Hematopoietic multipotent progenitor cell treated with erythropoietin and hydrocortisone succinate and interleukin-3 and kit ligand, for 6 days (in vitro differentiated cells): ENCODE results near the gene OBSCN.
A peak's percentile ranks its signal among the peaks of the same experiment; 100 is the strongest.
"Not testable (repeated sequence)": the region's sequence is repeated elsewhere in the genome, so short reads cannot be mapped to it uniquely, and the experiment has no call there.

Experiments used
- DNase-seq: peaks from one replicate; pipeline ENCODE4 v3.0.0-alpha.2; 2015

OBSCN gene

DNA sequence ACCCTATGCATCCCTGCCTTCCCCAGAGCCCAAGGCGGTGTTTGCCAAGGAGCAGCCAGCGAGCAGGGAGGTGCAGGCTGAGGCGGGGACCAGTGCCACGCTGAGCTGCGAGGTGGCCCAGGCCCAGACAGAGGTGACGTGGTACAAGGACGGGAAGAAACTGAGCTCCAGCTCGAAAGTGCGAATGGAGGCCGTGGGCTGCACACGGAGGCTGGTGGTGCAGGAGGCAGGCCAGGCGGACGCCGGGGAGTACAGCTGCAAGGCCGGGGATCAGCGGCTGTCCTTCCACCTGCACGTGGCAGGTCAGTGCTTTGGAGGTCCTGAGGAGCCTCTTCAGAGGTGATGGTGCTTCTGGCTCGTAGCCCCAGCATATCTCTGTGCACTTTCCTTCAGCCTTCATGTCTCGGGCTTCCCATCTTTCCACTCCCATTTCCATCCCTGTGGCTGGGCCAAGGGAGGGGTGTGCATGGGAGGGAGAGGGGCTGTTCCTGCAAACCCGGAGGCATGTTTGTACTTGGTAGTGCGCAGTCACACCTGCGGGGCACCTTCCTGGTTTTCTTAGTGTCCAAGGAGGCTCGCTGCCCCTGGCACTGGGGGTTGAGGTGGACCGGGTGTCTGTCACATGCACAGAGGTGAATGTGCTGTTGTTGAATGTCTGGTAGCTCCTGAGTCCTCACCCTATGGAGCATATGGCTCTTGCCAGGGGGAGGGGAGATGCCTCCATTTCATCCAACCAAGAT, 56.4 kb downstream of the OBSCN start:
- no peak for DNase-seq

DNA sequence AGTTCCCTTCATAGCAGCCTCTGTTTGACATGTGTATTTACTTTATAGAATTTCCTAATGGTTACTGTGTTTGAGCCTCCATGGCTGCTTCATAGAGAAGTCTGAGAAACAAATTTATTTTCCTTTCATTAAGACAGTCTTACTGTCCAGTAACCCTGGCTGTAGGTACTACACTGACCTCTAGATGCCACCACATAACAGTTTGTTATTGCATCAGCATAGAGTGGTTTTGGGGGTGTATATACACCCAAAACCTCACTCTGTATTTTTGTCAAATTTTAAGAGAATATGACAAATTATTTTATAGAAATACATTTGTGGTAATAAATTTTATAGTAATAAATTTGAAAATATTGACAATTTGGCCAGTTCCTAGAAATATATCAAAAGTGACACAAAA, 57.3 kb downstream of the OBSCN start:
- DNase-seq: peak; percentile 48

DNA sequence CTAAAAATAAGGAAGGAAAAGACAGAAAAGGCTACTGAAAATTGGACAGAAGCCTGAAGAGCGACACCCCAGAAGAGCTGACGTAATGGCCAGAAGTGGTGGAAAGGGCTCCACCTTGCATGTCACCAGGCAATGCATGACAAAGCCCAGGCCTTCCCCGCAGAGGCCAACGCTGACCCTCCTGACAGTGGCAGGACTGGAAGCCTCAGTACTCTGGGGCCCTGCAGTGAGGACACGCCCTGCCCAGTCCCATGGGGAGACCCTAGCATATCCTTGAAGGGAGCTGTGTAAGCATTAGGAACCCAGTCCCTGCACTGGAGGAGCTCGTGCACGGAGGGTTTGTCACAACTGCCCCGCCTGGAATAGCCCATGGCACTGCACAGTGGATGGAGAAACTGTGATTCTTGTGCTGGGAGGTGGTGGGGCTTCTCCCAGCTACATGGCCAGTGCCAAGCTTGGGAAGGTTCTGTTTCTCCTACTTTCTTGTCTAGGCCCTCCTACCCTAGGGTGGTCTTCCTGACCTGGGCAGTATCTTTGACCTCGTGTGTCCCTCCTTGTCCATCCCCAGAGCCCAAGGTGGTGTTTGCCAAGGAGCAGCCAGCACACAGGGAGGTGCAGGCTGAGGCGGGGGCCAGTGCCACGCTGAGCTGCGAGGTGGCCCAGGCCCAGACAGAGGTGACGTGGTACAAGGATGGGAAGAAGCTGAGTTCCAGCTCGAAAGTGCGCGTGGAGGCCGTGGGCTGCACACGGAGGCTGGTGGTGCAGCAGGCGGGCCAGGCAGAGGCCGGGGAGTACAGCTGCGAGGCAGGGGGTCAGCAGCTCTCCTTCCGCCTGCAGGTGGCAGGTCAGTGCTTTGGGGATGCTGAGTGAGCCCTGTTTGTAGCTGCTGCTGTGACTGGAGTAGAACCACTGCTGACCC, 60.4 kb downstream of the OBSCN start:
- no peak for DNase-seq

DNA sequence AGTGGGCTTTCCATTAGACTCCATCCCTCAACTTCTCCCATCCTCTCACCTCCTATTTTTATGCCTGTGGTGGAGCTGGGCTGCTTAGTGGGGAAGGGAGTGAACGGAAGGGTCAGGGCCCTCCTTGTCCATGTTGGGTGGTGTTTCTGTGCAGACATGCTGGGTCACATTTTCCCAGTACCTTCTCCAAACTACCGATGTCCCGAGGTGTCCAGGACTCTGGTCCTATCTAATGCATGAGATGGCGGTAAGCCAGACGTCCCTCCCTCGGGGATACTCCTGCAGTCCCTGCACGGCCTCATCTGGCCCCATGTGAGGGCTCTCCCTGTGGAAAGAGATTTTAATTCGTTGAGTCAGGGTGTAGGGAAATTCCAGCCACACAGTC, 61.0 kb downstream of the OBSCN start:
- DNase-seq: no peak

DNA sequence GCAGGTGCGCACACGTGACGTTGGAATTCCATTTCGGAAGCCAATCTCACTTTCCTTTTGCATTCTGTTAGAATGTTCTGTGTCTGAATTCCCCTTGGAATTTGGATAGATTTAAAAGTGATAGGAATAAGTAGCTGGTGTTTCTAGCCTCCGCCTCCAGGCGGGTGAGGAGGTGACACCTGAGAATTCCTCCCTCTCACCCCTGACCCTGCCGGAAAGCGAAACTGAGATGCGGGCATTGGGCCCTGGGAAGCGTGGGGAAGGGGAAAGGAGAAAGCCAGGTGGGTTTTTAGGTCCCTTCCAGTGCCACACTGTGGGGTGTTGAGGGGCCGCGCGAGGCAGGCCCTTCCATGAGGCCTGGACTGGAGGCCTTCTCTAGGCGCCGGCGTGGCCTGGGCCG, 61.6 kb downstream of the OBSCN start:
- not testable (repeated sequence) for DNase-seq

DNA sequence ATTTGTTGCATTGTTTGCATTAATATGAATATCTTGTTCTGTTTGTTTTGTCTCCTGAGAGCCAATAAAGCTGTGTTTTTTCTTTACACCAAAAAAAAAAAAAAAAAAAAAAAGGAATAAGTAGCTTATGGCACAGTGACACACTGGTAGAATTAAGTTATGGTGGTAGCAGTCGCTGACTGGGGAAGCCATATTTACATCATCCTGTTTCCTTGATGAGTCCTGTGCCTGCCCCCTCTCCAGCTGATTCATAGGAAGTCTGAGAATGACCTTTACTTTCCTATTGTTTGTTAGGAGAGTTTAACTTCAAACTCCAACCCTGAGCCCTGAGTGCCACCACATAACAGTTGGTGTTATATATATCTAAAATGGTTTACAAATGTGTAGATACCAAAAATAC, 62.2 kb downstream of the OBSCN start:
- no peak for DNase-seq

DNA sequence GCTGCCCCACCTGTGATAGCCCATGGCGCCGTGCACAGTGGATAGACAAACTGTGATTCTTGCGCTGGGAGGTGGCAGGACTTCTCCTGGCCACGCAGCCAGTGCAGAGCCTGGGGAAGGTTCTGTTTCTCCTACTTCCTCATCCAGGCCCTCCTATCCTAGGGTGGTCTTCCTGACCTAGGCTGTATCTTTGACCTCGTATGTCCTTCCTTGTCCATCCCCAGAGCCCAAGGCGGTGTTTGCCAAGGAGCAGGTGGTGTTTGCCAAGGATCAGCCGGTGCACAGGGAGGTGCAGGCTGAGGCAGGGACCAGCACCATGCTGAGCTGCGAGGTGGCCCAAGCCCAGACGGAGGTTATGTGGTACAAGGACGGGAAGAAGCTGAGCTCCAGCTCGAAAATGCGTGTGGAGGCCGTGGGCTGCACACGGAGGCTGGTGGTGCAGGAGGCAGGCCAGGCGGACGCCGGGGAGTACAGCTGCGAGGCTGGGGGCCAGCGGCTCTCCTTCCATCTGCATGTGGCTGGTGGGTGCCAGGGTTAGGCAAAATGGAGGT, 63.9 kb downstream of the OBSCN start:
- DNase-seq: no peak

DNA sequence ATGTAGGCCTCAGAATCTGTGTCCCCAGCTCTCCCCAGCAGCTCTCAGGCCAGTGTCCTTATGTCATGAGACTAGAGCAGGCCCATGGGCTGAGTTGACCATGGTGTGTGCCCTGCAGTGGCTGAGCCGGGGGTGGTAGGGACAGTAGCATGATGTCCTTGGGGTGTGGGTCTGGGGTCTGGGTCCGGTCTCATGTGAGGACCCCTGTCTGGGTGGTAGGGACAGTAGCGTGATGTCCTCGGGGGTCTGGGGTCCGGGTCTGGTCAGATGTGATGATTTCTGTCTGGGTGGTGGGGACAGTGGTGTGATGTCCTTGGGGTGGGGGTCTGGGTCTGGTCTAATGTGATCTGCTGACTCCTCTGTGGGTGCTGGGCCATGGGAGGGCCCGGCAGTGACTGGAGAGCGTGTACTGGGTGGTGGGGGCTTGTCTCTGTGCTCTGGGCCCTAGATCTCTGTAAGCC, 64.5 kb downstream of the OBSCN start:
- DNase-seq: no peak

DNA sequence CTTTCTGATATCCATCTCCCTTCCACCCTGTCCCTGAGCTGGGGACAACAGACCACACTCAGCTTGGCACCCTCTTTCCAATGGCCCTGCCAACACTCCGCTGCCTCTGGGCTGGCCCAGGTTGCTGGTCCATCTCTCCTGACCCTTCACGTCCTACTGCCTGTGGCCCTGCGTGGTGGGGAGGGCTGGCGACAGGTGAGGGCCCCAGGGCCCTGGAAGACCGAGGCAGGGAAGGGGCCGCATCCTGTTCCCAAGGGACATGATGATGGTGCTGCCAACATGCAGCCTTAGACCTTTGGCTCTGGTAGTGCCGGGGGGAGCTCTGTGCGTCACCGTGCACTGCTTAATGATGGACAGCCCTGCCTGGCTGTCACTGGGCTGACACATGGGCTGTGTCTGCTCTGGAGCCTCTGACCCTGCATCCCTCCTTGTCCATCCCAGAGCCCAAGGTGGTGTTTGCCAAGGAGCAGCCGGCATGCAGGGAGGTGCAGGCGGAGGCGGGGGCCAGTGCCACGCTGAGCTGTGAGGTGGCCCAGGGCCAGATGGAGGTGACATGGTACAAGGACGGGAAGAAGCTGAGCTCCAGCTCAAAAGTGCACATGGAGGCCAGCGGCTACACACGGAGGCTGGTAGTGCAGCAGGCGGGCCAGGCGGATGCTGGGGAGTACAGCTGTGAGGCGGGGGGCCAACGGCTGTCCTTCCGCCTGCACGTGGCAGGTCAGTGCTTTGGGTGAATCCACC, 65.2 kb downstream of the OBSCN start:
- DNase-seq: no peak

DNA sequence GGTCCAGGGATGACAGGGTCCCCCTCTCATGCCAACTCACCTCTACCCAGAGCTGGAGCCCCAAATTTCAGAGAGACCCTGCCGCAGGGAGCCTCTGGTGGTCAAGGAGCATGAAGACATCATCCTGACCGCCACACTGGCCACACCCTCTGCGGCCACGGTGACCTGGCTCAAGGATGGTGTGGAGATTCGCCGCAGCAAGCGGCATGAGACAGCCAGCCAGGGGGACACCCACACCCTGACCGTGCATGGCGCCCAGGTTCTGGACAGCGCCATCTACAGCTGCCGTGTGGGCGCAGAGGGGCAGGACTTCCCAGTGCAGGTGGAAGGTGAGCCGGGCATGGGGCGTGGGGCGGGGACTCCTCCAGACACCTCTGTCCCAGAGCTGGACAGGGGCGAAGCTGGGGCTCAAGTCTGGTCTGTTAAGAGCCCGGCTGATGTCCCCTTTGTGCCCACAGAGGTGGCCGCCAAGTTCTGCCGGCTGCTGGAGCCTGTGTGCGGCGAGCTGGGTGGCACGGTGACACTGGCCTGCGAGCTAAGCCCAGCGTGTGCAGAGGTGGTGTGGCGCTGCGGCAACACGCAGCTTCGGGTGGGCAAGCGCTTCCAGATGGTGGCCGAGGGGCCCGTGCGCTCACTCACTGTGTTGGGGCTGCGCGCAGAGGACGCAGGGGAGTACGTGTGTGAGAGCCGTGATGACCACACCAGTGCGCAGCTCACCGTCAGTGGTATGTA, 66.0 kb downstream of the OBSCN start:
- no peak for DNase-seq

DNA sequence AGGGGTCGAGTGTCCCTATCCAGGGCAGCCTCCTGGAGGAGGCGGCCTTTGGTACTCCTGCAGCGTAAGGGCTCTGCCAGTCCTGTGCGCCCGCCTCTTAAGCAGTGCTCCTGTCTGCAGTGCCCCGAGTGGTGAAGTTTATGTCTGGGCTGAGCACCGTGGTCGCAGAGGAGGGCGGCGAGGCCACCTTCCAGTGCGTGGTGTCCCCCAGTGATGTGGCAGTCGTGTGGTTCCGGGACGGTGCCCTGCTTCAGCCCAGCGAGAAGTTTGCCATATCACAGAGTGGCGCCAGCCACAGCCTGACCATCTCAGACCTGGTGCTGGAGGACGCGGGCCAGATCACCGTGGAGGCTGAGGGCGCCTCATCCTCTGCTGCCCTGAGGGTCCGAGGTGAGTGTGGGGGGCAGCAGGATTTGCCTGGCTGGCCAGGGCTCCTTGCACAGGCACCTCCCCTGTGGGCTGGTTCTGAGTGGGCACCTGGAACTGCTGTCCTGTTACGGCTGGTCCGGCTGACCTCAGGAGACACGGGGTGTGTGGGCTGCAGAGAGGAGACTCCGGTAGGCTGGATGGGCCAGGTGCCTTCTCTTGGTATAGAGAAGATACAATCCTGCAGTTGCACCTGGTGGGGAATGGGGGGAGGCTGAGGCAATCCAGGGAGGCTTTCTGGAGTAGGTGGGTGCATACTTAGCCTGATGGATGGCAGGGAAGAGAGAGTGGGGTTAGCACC, 66.8 kb downstream of the OBSCN start:
- DNase-seq: peak; percentile 30

DNA sequence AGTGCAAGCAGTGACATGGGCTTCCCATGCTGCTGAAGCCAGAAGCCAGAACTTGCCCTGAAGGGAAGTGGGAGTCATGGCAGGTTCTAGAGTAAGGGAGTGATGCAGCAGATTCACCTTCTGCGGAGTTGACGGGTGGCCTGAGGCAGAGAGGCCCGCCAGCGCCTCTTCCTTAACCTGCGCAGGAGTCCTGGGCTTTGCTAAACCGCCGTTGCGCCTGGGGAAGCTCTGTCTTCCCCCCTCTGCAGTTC, 67.3 kb downstream of the OBSCN start:
- no peak for DNase-seq

DNA sequence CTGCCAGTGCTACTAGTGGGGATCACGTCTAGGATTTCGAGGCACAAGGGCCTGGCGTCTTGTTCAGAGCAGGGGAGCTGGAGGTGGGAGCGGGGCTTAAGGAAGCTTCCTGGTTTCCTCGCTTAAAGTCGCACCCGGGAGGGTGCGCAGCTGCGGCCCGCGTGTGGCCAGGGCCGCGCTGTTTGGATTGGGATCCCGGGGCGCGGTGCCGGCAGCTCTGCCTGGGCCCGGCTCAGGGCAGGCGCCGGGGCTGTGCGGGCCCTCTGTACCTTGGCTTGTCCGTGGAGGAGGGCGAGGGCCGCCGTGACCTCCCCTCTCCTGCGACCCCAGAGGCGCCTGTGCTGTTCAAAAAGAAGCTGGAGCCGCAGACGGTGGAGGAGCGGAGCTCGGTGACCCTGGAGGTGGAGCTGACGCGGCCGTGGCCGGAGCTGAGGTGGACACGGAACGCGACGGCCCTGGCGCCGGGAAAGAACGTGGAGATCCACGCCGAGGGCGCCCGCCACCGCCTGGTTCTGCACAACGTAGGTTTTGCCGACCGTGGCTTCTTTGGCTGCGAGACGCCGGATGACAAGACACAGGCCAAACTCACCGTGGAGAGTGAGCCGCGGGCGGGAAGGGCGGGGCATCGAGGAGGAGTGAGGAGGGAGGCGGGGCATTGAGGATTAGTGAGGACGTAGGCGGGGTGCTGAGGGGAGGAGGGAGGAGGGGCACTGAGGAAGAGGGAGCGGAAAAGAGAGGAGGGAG, 67.8 kb downstream of the OBSCN start:
- DNase-seq: peak; percentile 97

DNA sequence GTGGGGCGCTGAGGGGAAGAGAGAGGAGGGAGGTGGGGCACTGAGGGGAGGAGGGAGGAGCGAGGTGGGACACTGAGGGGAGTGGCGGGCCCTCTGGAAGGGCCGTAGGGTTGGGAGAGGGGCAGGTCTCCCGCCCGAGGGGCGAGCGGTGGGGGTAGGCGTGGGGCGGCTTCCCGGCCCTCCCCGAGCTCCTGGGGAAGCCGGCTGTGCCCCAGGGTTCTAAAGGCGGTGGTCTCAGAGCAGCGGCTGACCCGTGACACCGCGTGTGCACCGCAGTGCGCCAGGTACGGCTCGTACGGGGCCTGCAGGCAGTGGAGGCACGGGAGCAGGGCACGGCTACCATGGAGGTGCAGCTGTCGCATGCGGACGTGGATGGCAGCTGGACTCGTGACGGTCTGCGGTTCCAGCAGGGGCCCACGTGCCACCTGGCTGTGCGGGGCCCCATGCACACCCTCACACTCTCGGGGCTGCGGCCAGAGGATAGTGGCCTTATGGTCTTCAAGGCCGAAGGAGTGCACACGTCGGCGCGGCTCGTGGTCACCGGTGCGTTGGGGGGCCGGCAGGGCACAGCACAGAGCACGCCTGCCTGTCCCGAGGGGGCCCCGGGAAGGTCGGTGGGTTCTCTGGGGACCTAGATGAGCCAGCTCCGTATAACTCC, 68.5 kb downstream of the OBSCN start:
- DNase-seq: no peak

DNA sequence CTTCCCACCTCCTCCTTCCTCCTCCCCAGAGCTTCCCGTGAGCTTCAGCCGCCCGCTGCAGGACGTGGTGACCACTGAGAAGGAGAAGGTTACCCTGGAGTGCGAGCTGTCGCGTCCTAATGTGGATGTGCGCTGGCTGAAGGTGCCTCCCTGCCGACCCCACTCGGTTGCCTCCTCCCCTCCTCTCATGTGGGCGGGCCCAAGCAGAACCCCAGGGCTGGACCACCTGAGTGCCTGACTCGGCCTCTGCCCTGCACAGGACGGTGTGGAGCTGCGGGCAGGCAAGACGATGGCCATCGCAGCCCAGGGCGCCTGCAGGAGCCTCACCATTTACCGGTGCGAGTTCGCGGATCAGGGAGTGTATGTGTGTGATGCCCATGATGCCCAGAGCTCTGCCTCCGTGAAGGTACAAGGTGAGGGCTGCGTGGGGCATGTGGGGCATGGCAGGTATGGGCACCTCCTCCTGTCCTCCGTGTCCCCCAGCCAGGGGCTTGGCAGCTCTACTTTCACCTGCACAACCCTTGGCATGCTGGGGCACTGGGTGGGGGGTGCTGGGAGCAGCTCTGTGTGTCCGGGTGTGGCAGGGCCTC, 69.2 kb downstream of the OBSCN start:
- DNase-seq: no peak

DNA sequence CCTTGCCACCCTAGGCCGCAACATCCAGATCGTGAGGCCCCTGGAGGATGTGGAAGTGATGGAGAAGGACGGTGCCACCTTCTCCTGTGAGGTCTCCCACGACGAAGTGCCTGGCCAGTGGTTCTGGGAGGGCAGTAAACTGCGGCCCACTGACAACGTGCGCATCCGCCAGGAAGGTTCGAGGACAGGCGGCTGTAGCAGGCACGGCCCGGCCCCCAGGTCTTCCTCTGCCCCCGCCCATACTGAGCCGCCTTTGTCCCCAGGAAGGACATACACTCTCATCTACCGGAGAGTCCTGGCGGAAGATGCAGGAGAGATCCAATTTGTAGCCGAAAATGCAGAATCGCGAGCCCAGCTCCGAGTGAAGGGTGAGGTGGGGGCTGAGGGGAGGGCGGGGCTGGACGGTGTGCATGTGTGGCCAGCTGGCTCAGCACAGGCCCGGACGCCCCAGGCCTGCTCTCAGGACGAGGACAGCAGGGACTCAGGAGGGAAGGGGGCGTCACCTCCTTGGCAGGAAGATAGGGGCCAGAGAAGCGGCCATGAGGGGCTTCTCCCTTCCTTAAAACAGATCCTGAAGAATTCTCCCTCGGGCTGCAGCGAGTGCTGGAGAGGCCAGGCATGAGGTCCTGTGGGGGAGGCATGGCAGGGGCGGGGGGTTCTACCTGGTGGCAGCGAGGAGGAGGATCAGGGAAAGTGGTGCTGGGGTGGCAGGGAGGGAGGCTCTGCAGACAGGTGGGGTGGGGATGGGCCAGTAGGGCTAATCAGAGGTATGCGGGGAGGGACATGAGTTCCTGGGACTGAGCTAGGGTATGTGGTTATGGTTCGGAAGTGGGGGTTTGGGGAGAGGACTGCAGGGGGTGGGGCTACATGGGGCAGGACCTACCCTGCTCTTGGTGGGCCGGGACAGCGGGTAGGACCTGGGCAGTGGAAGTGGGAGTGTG, 69.9 kb downstream of the OBSCN start:
- no peak for DNase-seq

DNA sequence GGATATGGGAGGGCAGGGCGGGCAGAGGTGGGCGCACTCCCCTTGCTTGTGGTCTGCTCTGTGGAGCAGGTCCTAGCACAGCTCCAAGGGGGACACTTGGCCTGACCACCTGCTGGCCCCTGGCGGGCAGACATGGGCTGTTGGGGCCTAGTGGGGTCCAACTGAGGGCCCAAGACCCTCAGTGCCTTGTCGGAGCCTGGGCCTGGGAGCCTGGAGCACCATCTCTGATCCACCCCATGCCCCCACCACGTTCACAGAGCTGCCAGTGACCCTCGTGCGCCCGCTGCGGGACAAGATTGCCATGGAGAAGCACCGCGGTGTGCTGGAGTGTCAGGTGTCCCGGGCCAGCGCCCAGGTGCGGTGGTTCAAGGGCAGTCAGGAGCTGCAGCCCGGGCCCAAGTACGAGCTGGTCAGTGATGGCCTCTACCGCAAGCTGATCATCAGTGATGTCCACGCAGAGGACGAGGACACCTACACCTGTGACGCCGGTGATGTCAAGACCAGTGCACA, 70.6 kb downstream of the OBSCN start:
- DNase-seq: no peak

DNA sequence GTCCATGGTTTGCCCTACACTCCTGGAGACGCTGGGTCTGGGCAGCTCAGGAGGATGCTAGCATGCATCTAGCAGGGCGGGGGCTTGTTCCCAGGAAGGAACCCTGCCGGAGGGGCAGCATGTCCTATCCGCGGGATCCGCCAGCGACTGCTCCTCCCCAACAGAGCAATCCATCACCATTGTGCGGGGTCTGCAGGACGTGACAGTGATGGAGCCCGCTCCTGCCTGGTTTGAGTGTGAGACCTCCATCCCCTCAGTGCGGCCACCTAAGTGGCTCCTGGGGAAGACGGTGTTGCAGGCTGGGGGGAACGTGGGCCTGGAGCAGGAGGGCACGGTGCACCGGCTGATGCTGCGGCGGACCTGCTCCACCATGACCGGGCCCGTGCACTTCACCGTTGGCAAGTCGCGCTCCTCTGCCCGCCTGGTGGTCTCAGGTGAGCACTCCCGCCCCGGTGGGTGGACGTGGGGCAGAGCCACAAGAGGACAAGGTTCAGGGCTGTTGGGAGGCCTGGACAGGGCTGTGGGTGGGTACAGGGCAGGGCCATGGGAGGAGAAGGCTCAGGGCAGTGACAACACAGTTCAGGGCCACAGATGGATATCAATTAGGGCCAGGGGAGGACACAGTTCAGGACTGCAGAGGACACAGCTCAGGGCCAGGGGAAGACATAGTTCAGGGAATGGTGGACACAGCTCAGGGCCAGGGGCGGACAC, 71.3 kb downstream of the OBSCN start:
- DNase-seq: no peak
